ENCODE data around the gene HSPG2. TPM values are rescaled to one million over a fixed set of nuclear protein-coding genes. Genes with fewer than 3 reads are reported as not detected.

Gene HSPG2
- total RNA-seq, 1 donor from 2014 or later, result 101 TPM

GRCh38 chr1:21913258-21913657 lies 23.9 kb downstream of the HSPG2 start:
- Mint-ChIP-seq H3K27ac (ENCODE audit: unreplicated experiment) (peak overlapping the region; percentile 27), H3K27me3 (ENCODE audit: low read depth) (no peaks in the 10 kb centered on the region), H3K4me1 (peaks cover 49% of the 10 kb centered on the region), H3K4me3 (no peak overlapping the region), H3K36me3 (ENCODE audit: low read depth) (no peaks in the 10 kb centered on the region), H3K9me3 (no peaks in the 10 kb centered on the region)
- TF ChIP-seq CTCF (conservative IDR thresholded peaks at IDR 0.05), result no peak
- no peak for DNase-seq (ENCODE audit: low read depth, low spot score)

- peaks cover 53% of the 10 kb centered on the region for H3K4me1 Mint-ChIP-seq
- H3K9me3 Mint-ChIP-seq, result no peaks in the 10 kb centered on the region
- no peaks in the 10 kb centered on the region for H3K27me3 Mint-ChIP-seq (ENCODE audit: low read depth)
- no peak for DNase-seq (ENCODE audit: low read depth, low spot score)
- TF ChIP-seq CTCF (conservative IDR thresholded peaks at IDR 0.05), result no peak
- no peak overlapping the region for H3K4me3 Mint-ChIP-seq
- no peaks in the 10 kb centered on the region for H3K36me3 Mint-ChIP-seq (ENCODE audit: low read depth)
- no peak overlapping the region for H3K27ac Mint-ChIP-seq (ENCODE audit: unreplicated experiment)
These were observed 24.9 kb downstream of the HSPG2 start for GRCh38 chr1:21912038-21912758.

GRCh38 chr1:21911205-21912001 lies 25.7 kb downstream of the HSPG2 start:
- no peaks in the 10 kb centered on the region for H3K27me3 Mint-ChIP-seq (ENCODE audit: low read depth)
- peaks cover 54% of the 10 kb centered on the region for H3K4me1 Mint-ChIP-seq
- H3K4me3 Mint-ChIP-seq, result peak overlapping the region; percentile 54
- H3K9me3 Mint-ChIP-seq, result no peaks in the 10 kb centered on the region
- H3K27ac Mint-ChIP-seq (ENCODE audit: unreplicated experiment), result peak overlapping the region; percentile 71
- no peaks in the 10 kb centered on the region for H3K36me3 Mint-ChIP-seq (ENCODE audit: low read depth)
- peak; percentile 35 for DNase-seq (ENCODE audit: low read depth, low spot score)
- no peak for TF ChIP-seq CTCF (conservative IDR thresholded peaks at IDR 0.05)

- H3K27me3 Mint-ChIP-seq (ENCODE audit: low read depth), result no peaks in the 10 kb centered on the region
- H3K36me3 Mint-ChIP-seq (ENCODE audit: low read depth), result no peaks in the 10 kb centered on the region
- H3K4me1 Mint-ChIP-seq, result peaks cover 57% of the 10 kb centered on the region
- H3K27ac Mint-ChIP-seq (ENCODE audit: unreplicated experiment), result peak overlapping the region; percentile 93
- no peak for DNase-seq (ENCODE audit: low read depth, low spot score)
- peak overlapping the region; percentile 54 for H3K4me3 Mint-ChIP-seq
- TF ChIP-seq CTCF (conservative IDR thresholded peaks at IDR 0.05), result no peak
- no peaks in the 10 kb centered on the region for H3K9me3 Mint-ChIP-seq
These were observed 26.4 kb downstream of the HSPG2 start for GRCh38 chr1:21910558-21911204.

GRCh38 chr1:21909787-21910503 lies 27.2 kb downstream of the HSPG2 start:
- H3K9me3 Mint-ChIP-seq, result no peaks in the 10 kb centered on the region
- peak; percentile 40 for DNase-seq (ENCODE audit: low read depth, low spot score)
- no peak overlapping the region for H3K4me3 Mint-ChIP-seq
- H3K27ac Mint-ChIP-seq (ENCODE audit: unreplicated experiment), result peak overlapping the region; percentile 93
- no peak for TF ChIP-seq CTCF (conservative IDR thresholded peaks at IDR 0.05)
- no peaks in the 10 kb centered on the region for H3K27me3 Mint-ChIP-seq (ENCODE audit: low read depth)
- H3K36me3 Mint-ChIP-seq (ENCODE audit: low read depth), result no peaks in the 10 kb centered on the region
- peaks cover 60% of the 10 kb centered on the region for H3K4me1 Mint-ChIP-seq
